Measurements from ENCODE around the gene FHL2. TPM values are rescaled to one million over a fixed set of nuclear protein-coding genes. Genes with fewer than 3 reads are reported as not detected.

The FHL2 gene
- polyA plus RNA-seq, 1 donor (not counting 4 experiments of a cell fraction or from before 2014, with no cell fraction given) = 132 TPM

DNA sequence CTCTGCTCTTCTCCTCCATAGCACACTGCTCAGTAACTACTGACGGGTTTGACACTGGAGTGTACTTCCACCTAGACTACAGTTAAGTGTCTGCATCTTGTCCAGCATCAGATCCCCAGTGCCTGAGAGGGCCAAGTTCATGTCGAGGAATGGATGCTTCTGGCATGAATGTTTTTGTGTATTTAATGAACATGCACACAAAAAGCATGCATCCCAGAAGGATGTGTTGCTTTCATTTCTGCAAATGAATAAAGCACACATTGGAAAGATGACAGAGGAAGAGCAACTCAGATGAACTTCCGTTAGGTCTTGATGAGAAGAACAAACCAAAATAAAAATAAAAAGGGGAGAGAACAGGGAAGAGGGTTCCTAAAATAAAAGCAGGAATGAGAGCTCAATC lies 33.6 kb downstream of the FHL2 start:
- Histone ChIP-seq H3K27ac (ENCODE audit: control insufficient read depth, insufficient read depth, low read length) (no peak overlapping the region), H2AFZ (ENCODE audit: control insufficient read depth, low read length) (no peak overlapping the region), H3K79me2 (ENCODE audit: control insufficient read depth, insufficient read depth, low read length) (peaks cover 34% of the 10 kb centered on the region), H3K36me3 (ENCODE audit: control insufficient read depth in 2 of 2, extremely low read depth in 1 of 2, insufficient read depth in 2 of 2, low read length in 2 of 2) (peaks cover 55 to 66% of the 10 kb centered on the region in 2 experiments), H3K4me2 (ENCODE audit: control insufficient read depth, extremely low read depth, insufficient read depth, low read depth, low read length) (no peak overlapping the region), H3K9me3 (ENCODE audit: control insufficient read depth, low read depth, low read length) (no peaks in the 10 kb centered on the region), H3K9ac (ENCODE audit: control insufficient read depth, extremely low read depth, insufficient read depth, low read length) (no peak overlapping the region), H3K4me3 (ENCODE audit: control insufficient read depth in 2 of 3, extremely low read depth in 1 of 3, insufficient read depth in 2 of 3, low read depth in 1 of 3, low read length in 3 of 3) (no peak overlapping the region), H3K4me1 (ENCODE audit: control insufficient read depth, extremely low read depth, insufficient read depth, low read length) (peaks cover 3% of the 10 kb centered on the region), H3K9me1 (ENCODE audit: control insufficient read depth, extremely low read depth, insufficient read depth, low read length) (no peaks in the 10 kb centered on the region), H4K20me1 (ENCODE audit: control insufficient read depth, extremely low read depth, insufficient read depth, low read length) (peaks cover 8% of the 10 kb centered on the region), H3K27me3 (ENCODE audit: control insufficient read depth, extremely low read depth, insufficient read depth, low read length) (no peaks in the 10 kb centered on the region)
- FAIRE-seq (no peak), DNase-seq (ENCODE audit: low read depth, low spot score) (no peak)
- TF ChIP-seq EZH2 (IDR thresholded peaks at IDR 0.05; ENCODE audit: low read length) = no peak
- dilution Hi-C loops (cut with MboI; ENCODE audit: extremely low pct_ligation_motif_present, low sequenced_read_pairs) = no loop called here

- Histone ChIP-seq H3K9me3 (ENCODE audit: control insufficient read depth, low read depth, low read length) (no peaks in the 10 kb centered on the region), H3K9me1 (ENCODE audit: control insufficient read depth, extremely low read depth, insufficient read depth, low read length) (no peaks in the 10 kb centered on the region), H3K36me3 (ENCODE audit: control insufficient read depth in 2 of 2, extremely low read depth in 1 of 2, insufficient read depth in 2 of 2, low read length in 2 of 2) (peaks cover 55 to 66% of the 10 kb centered on the region in 2 experiments), H2AFZ (ENCODE audit: control insufficient read depth, low read length) (no peak overlapping the region), H3K79me2 (ENCODE audit: control insufficient read depth, insufficient read depth, low read length) (peaks cover 30% of the 10 kb centered on the region), H3K4me2 (ENCODE audit: control insufficient read depth, extremely low read depth, insufficient read depth, low read depth, low read length) (no peak overlapping the region), H3K27me3 (ENCODE audit: control insufficient read depth, extremely low read depth, insufficient read depth, low read length) (no peaks in the 10 kb centered on the region), H4K20me1 (ENCODE audit: control insufficient read depth, extremely low read depth, insufficient read depth, low read length) (peaks cover 6% of the 10 kb centered on the region), H3K27ac (ENCODE audit: control insufficient read depth, insufficient read depth, low read length) (no peak overlapping the region), H3K4me3 (ENCODE audit: control insufficient read depth in 2 of 3, extremely low read depth in 1 of 3, insufficient read depth in 2 of 3, low read depth in 1 of 3, low read length in 3 of 3) (no peak overlapping the region), H3K9ac (ENCODE audit: control insufficient read depth, extremely low read depth, insufficient read depth, low read length) (no peak overlapping the region), H3K4me1 (ENCODE audit: control insufficient read depth, extremely low read depth, insufficient read depth, low read length) (no peaks in the 10 kb centered on the region)
- DNase-seq (ENCODE audit: low read depth, low spot score) = no peak
- dilution Hi-C loops (cut with MboI; ENCODE audit: extremely low pct_ligation_motif_present, low sequenced_read_pairs) = no loop called here
- FAIRE-seq = no peak
- TF ChIP-seq CTCF (optimal IDR thresholded peaks at IDR 0.05 in 1 of 3, IDR thresholded peaks at IDR 0.05 in 1 of 3, conservative IDR thresholded peaks at IDR 0.05 in 1 of 3; ENCODE audit: extremely low read depth in 1 of 3, insufficient read depth in 2 of 3, low read length in 3 of 3) (no peak), EZH2 (IDR thresholded peaks at IDR 0.05; ENCODE audit: low read length) (no peak)
These were observed 34.3 kb downstream of the FHL2 start for GRCh38 chr2:105364436-105365139.
